ENCODE measurements around the gene SIT1.

- TF ChIP-seq POLR2A (IDR thresholded peaks at IDR 0.05): no peak
- TF ChIP-seq POLR2AphosphoS5 (IDR thresholded peaks at IDR 0.05): no peak
Observed at GRCh38 chr9:35688558-35689541, 38.1 kb upstream of the SIT1 start.
